ENCODE data around the gene DNASE1L3.

DNASE1L3 gene

DNA sequence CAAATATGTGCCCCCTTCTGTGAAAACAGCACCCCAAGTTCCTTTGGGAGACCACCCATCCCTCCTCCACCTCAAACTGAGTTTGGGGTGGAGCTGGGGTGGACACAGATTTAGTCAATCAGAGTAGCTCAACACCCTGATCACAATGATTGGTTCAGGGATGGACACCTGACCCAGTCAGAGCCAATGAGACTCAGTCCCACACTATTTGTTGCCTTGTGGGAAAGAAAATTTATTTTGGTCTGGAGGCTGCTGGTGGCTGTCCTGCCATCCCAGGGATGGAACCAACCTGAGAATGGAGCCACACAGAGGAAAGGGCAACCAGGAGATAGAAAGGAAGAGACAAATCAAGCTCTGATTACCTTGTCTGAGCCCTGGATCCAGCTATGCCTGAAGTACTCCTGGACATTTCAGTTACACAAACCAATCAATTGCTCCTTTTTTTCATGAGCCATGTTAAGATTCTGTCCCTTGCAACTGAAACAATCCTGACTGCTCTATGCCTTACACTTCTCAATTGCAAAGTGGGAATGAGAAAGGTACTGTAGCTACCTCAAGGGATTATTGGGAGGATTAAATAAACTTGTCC is 10.6 kb downstream of the DNASE1L3 start:
- H3K36me3 ChIP-seq (ENCODE audit: insufficient read depth, low read length) = no peaks in the 10 kb centered on the region
- H3K4me1 ChIP-seq (ENCODE audit: insufficient read depth, low read length) = peaks cover 9% of the 10 kb centered on the region; the same call in 1 of the 2 replicates
- H3K9me3 ChIP-seq (ENCODE audit: control insufficient read depth, insufficient read depth, low read length) = no peaks in the 10 kb centered on the region
- no peak overlapping the region for H3K9ac ChIP-seq (ENCODE audit: low read depth, low read length)

DNA sequence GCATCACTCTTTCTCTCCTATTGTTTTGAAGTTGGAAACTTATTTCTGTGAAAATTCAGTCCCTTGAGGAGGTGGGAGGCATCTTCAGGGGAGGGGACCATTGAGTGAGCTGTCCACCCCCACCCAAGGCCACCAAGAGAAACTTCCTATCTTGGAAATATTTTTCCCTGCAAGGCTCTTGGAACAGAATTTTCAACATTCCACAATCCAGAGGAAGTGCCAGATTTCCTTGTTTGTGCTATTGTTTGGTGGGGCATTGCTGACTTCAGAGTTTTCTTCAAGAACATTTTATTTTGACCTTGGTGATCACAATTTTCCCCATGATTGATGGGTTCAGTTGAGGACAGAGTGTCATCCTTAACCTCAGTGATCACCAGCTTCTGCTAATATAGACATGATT is 12.0 kb downstream of the DNASE1L3 start:
- H3K4me1 ChIP-seq (ENCODE audit: insufficient read depth, low read length) = peaks cover 9% of the 10 kb centered on the region; the same call in 1 of the 2 replicates
- H3K36me3 ChIP-seq (ENCODE audit: insufficient read depth, low read length) = no peaks in the 10 kb centered on the region
- H3K9ac ChIP-seq (ENCODE audit: low read depth, low read length) = no peak overlapping the region
- H3K9me3 ChIP-seq (ENCODE audit: control insufficient read depth, insufficient read depth, low read length) = no peaks in the 10 kb centered on the region

DNA sequence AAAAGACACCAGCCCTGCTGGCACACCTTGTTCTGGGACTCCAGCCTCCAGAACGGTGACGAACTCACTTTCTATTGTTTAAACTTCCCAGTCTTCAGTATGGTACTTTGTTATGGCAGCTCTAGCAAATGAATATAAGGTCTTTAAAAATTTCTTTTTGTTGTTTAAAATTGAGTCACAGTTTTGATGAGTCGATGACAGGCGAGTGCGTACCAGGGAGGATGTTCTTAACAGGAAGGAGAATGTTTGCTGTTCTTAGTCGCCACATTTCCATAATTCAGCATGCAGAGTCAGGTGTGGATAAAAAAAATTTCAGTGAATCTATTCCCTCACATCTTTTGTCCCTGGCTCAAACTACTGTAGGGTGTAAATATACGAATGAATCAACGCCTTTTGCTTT is 12.4 kb downstream of the DNASE1L3 start:
- peaks cover 9% of the 10 kb centered on the region; the same call in 1 of the 2 replicates for H3K4me1 ChIP-seq (ENCODE audit: insufficient read depth, low read length)
- no peaks in the 10 kb centered on the region for H3K36me3 ChIP-seq (ENCODE audit: insufficient read depth, low read length)
- no peak overlapping the region for H3K9ac ChIP-seq (ENCODE audit: low read depth, low read length)
- H3K9me3 ChIP-seq (ENCODE audit: control insufficient read depth, insufficient read depth, low read length) = no peaks in the 10 kb centered on the region

GRCh38 chr3:58197588-58197987 is 13.2 kb downstream of the DNASE1L3 start:
- H3K9ac ChIP-seq (ENCODE audit: low read depth, low read length) = no peak overlapping the region
- H3K4me1 ChIP-seq (ENCODE audit: insufficient read depth, low read length) = peaks cover 9% of the 10 kb centered on the region; the same call in 1 of the 2 replicates
- no peaks in the 10 kb centered on the region for H3K36me3 ChIP-seq (ENCODE audit: insufficient read depth, low read length)
- H3K9me3 ChIP-seq (ENCODE audit: control insufficient read depth, insufficient read depth, low read length) = no peaks in the 10 kb centered on the region

DNA sequence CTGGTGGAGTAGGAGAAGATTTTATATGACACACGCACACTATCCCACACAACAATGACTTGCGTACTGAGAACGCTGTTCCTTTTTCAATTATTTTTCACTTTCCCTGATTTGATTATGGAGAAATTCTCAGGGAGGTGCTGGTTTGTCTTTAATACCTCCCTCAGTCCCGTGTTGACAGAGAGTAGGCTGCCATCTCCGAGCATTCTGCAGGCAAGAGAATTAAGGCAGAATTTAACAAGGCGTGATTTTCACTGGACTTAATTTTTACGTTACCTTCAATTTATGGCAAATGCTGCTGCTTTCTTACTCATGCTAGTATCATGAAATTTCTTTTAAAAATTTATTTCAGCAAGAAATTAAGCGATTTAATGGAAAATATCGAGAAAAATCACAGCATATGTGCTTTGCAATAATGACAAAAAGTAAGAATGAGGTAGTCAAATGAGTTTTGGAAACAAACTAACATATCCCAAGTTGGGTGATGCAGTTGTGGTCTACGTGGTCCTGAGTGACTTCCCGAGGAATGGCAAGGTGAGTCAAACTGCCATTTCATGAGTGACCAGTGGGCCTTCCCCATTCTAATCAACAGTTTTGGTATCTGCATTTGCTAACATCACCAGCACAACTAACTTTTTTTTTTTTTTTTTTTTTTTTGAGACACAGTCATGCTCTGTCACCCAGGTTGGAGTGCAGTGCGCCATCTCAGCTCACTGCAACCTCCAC is 16.9 kb downstream of the DNASE1L3 start:
- Histone ChIP-seq H3K4me1 (ENCODE audit: insufficient read depth, low read length) (peaks cover 18% of the 10 kb centered on the region), H3K9ac (ENCODE audit: low read depth, low read length) (no peak overlapping the region), H3K9me3 (ENCODE audit: control insufficient read depth, insufficient read depth, low read length) (no peaks in the 10 kb centered on the region), H3K36me3 (ENCODE audit: insufficient read depth, low read length) (no peaks in the 10 kb centered on the region)

- H3K9me3 ChIP-seq (ENCODE audit: control insufficient read depth, insufficient read depth, low read length) = no peaks in the 10 kb centered on the region
- H3K9ac ChIP-seq (ENCODE audit: low read depth, low read length) = no peak overlapping the region
- H3K36me3 ChIP-seq (ENCODE audit: insufficient read depth, low read length) = no peaks in the 10 kb centered on the region
- H3K4me1 ChIP-seq (ENCODE audit: insufficient read depth, low read length) = peaks cover 15% of the 10 kb centered on the region
Observed at GRCh38 chr3:58192069-58192468, 18.7 kb downstream of the DNASE1L3 start.

- Histone ChIP-seq H3K4me1 (ENCODE audit: insufficient read depth, low read length) (peaks cover 15% of the 10 kb centered on the region), H3K9ac (ENCODE audit: low read depth, low read length) (no peak overlapping the region), H3K9me3 (ENCODE audit: control insufficient read depth, insufficient read depth, low read length) (no peaks in the 10 kb centered on the region), H3K36me3 (ENCODE audit: insufficient read depth, low read length) (no peaks in the 10 kb centered on the region)
Observed at GRCh38 chr3:58191361-58191991, 19.3 kb downstream of the DNASE1L3 start.

DNA sequence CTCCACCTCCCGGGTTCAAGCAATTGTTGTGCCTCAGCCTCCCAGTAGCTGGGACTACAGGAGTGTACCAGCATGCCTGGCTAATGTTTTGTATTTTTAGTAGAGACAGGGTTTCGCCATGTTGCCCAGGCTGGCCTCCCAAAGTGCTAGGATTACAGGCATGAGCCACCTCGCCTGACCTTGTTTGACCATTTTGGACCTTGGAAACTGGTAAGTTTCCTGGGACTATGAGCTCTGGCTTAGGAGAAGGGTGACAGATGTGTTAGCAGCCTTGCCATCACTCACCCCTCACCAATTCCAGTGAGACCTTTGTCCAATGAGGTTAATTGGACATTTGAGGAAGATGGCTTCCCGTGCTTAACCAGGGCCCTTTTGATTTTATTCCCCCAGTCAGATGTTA is 19.9 kb downstream of the DNASE1L3 start:
- no peak overlapping the region for H3K9ac ChIP-seq (ENCODE audit: low read depth, low read length)
- H3K4me1 ChIP-seq (ENCODE audit: insufficient read depth, low read length) = peaks cover 15% of the 10 kb centered on the region

GRCh38 chr3:58190291-58190690 is 20.5 kb downstream of the DNASE1L3 start:
- Histone ChIP-seq H3K4me1 (ENCODE audit: insufficient read depth, low read length) (peaks cover 15% of the 10 kb centered on the region), H3K9ac (ENCODE audit: low read depth, low read length) (no peak overlapping the region), H3K36me3 (ENCODE audit: insufficient read depth, low read length) (no peaks in the 10 kb centered on the region), H3K9me3 (ENCODE audit: control insufficient read depth, insufficient read depth, low read length) (no peaks in the 10 kb centered on the region)

More for the DNA sequence above, 19.9 kb downstream of the DNASE1L3 start:
- no peaks in the 10 kb centered on the region for H3K9me3 ChIP-seq (ENCODE audit: control insufficient read depth, insufficient read depth, low read length)
- H3K36me3 ChIP-seq (ENCODE audit: insufficient read depth, low read length) = no peaks in the 10 kb centered on the region

GRCh38 chr3:58189691-58190090 is 21.1 kb downstream of the DNASE1L3 start:
- no peaks in the 10 kb centered on the region for H3K9me3 ChIP-seq (ENCODE audit: control insufficient read depth, insufficient read depth, low read length)
- no peak overlapping the region for H3K9ac ChIP-seq (ENCODE audit: low read depth, low read length)
- H3K4me1 ChIP-seq (ENCODE audit: insufficient read depth, low read length) = peaks cover 15% of the 10 kb centered on the region
- no peaks in the 10 kb centered on the region for H3K36me3 ChIP-seq (ENCODE audit: insufficient read depth, low read length)

DNA sequence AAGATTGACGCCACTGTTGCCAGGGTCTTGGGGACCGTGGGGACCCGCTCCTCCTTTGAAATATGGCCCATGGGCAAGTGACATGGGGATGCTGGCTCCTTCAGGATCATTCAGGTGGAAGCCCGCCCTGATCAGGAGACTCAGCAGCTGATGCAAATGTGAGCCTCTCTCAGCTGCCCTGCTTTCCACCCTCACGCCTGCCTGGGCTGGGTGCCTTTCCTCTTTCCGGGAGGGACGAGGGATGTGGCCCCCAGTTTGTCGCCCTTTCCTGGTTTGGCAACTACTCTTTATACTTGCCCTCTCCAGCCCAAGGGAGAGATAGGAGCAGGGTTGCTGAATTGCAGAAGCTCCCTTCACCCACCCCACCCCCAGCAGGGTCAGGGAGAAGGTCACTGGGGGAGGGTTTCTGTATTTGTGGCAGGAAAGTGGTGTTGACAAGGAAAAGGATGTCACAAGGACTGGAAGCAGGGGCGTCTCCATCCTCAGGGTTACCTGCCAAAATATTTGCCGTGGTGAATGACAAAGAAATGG is 21.8 kb downstream of the DNASE1L3 start:
- Histone ChIP-seq H3K9ac (ENCODE audit: low read depth, low read length) (no peak overlapping the region), H3K9me3 (ENCODE audit: control insufficient read depth, insufficient read depth, low read length) (no peaks in the 10 kb centered on the region), H3K36me3 (ENCODE audit: insufficient read depth, low read length) (no peaks in the 10 kb centered on the region), H3K4me1 (ENCODE audit: insufficient read depth, low read length) (peaks cover 15% of the 10 kb centered on the region)

GRCh38 chr3:58188173-58188564 is 22.6 kb downstream of the DNASE1L3 start:
- Histone ChIP-seq H3K9ac (ENCODE audit: low read depth, low read length) (no peak overlapping the region), H3K4me1 (ENCODE audit: insufficient read depth, low read length) (peaks cover 15% of the 10 kb centered on the region), H3K9me3 (ENCODE audit: control insufficient read depth, insufficient read depth, low read length) (no peaks in the 10 kb centered on the region), H3K36me3 (ENCODE audit: insufficient read depth, low read length) (no peaks in the 10 kb centered on the region; the same call in 1 of the 2 replicates)

- no peak overlapping the region for H3K9ac ChIP-seq (ENCODE audit: low read depth, low read length)
- H3K4me1 ChIP-seq (ENCODE audit: insufficient read depth, low read length) = peaks cover 12% of the 10 kb centered on the region
- H3K9me3 ChIP-seq (ENCODE audit: control insufficient read depth, insufficient read depth, low read length) = no peaks in the 10 kb centered on the region
- H3K36me3 ChIP-seq (ENCODE audit: insufficient read depth, low read length) = no peaks in the 10 kb centered on the region; the same call in 1 of the 2 replicates
Observed at GRCh38 chr3:58184982-58185360, 25.8 kb downstream of the DNASE1L3 start.

- Histone ChIP-seq H3K9ac (ENCODE audit: low read depth, low read length) (no peak overlapping the region), H3K4me1 (ENCODE audit: insufficient read depth, low read length) (peaks cover 11% of the 10 kb centered on the region), H3K36me3 (ENCODE audit: insufficient read depth, low read length) (no peaks in the 10 kb centered on the region; the same call in 1 of the 2 replicates), H3K9me3 (ENCODE audit: control insufficient read depth, insufficient read depth, low read length) (no peaks in the 10 kb centered on the region)
Observed at GRCh38 chr3:58184309-58184981, 26.3 kb downstream of the DNASE1L3 start.

All from ES-I3 (cell line).